NOMO-1 treated with DMSO at 0.1 percent for 48 hours (cell line): ENCODE measurements around the gene HOGA1.
A peak's percentile ranks its signal among the peaks of the same experiment; 100 is the strongest.
"Not testable (repeated sequence)": the region's sequence is repeated elsewhere in the genome, so short reads cannot be mapped to it uniquely, and the experiment has no call there.

ENCODE experiments used
- DNase-seq: peaks from one replicate; lab custom pipeline; 2025; ENCODE audit not compliant: unreplicated experiment; lab: John Stamatoyannopoulos, UW

HOGA1 gene

DNA sequence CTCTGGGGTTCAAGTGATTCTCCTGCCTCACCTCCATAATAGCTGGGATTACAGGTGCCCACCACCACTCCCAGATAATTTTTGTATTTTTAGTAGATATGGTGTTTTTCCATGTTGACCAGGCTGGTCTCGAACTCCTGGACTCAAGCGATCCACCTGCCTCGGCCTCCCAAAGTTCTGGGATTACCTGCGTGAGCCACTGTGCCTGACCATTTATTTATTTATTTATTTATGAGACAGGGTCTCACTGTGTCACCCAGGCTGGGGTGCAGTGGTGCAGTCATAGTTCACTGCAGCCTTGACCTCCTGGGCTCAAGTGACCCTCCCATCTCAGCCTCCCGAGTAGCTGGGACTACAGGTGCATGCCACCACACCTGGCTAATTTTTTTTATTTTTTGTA, 29.9 kb upstream of the HOGA1 start:
- DNase-seq = not testable (repeated sequence)

DNA sequence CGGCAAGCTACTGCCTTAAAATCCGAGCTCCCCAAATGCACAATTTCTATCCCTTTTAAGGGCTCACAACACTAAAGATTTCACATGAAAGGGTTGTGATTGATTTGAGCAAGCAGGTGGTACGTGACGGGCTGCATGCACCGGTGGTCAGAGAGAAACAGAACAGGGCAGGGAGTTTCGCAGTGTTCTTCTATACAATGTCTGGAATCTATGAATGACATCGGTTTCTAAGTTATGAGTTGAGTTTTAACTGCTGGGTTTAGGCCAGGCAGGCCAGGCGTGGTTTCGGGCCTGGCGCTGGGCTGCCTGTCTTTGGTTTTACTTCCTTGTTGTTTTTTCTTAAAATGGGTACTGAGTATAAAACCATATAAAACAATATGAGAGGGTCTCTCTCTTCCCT, 28.6 kb upstream of the HOGA1 start:
- not testable (repeated sequence) for DNase-seq

DNA sequence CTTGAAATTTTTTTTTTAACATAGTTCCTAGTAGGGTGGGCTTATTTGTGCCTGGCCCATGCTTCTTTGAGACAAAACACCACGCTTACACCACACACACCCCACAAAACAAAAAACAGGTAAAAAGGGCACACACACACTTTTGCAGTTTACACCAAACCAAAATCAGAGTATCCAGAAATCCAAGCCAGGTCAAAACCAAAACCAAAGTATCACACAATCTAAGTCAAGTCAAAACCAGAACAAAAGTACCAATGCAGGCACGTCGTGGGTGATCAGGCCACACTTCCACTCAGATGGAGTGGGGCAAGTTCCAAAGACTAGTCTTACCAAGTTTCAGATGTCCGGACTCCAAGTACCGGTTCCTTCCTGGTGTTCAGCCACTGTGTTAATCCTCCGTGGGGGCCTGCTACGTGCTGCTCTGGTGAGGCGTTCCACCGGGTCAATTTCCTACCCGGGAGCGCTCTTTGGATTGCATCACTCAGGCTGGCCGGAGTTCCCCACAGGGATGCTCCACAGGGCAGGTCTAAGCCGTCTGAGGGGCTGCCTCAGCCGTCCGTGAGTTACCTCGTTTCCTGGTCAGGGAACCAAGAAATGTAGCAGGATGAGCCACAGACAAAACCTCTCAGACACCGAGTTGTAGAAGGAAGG, 23.3 kb upstream of the HOGA1 start:
- not testable (repeated sequence) for DNase-seq

DNA sequence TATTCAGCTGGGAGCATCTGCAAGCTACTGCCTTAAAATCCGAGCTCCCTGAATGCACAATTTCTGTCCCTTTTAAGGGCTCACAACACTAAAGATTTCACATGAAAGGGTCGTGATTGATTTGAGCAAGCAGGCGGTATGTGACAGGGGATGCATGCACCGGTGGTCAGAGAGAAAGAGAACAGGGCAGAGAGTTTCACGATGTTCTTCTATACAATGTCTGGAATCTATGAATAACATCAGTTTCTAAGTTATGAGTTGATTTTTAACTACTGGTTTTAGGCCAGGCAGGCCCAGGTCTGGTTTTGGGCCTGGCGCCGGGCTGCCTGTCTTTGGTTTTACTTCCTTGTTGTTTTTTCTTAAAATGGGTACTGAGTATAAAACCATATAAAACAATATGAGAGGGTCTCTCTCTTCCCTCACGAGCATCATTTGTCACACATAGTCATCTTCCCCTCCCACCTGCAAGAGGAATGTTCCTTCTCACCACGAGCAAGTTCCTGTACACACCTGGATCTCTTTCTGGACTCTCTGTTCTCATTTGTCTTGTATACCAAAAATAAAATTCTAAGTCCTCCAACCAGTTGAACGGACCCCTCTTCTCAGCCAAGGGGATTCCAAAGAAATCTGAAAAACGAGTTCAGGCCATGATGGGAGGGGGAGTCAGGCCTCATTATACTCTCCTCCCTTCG, 22.7 kb upstream of the HOGA1 start:
- not testable (repeated sequence) for DNase-seq

DNA sequence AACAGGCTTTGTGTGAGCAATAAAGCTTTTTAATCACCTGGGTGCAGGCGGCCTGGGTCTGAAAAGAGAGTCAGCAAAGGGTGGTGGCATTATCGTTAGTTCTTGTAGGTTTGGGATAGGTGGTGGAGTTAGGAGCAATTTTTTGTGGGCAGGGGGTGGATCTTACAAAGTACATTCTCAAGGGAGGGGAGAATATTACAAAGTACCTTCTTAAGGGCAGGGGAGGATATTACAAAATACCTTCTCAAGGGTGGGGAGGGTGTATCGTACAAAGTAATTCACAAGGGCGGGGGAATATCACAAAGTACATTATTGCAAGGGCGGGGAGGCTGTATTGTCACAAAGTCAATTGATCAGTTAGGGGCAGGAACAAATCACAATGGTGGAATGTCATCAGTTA, 21.9 kb upstream of the HOGA1 start:
- DNase-seq = not testable (repeated sequence)

DNA sequence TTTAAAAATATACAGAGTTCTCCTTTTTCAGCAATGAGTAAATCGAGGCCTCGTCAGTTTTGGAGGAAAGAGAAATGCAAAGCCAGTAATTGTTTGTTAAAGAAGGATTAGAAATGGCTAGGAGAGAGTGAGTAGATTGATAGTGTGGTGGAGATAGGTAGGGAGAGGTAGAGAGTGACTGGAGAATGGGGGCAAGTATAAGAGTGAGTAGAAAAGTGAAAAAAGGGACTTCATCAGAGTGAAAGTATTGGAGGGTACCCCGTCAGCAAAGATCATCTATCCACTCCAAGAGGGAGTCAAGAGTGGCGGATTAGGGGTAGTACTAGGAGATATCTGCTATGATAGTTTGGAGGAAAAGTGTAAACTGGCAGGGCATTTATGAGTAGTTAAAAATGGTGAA, 20.9 kb upstream of the HOGA1 start:
- DNase-seq = no peak

DNA sequence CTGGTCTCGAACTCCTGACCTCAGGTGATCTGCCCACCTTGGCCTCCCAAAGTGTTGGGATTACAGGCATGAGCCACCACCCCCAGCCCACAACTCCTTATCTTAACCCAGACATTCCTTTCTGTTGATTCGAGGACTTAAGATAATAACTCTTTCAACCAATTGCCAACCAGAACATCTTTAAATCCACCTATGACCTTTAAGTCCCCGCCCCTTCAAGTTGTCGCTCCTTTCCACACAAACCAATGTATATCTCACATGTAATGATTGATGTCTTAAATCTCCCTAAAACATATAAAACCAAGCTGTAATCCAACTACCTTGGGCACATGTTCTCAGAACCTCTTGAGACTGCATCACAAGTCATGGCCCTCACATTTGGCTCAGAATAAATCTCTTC, 19.4 kb upstream of the HOGA1 start:
- DNase-seq = no peak

DNA sequence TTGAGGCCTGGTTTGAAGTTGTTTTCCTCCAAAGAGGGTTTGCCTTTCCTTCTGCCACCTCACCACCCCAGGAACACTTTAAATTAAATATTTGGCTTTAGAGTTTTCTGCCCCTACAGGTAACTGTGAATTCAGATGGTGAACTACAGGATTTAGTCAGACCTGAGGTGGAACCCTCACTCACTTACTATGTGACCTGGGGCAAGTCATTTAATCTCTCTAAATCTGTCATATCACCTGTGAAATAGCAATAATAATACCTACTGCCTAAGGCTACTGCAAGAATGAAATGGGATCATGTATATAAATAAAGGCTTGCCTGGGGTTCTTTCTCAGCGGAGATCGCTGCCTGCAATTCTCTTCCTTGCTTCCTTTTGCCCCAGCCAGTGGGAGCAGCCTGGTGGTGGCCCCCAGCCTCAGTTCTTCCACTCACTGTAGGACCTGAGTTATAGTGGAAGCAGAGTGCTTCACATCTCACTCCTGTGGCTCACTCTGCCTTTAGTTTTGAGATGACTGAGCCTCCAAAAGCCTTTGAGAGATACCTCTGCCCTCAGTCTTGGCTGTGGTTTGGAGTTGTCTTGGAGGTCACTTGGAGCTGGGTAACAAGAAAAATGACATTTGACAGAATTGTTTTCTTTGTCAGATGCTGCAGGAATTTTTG, 17.7 kb upstream of the HOGA1 start:
- no peak for DNase-seq

DNA sequence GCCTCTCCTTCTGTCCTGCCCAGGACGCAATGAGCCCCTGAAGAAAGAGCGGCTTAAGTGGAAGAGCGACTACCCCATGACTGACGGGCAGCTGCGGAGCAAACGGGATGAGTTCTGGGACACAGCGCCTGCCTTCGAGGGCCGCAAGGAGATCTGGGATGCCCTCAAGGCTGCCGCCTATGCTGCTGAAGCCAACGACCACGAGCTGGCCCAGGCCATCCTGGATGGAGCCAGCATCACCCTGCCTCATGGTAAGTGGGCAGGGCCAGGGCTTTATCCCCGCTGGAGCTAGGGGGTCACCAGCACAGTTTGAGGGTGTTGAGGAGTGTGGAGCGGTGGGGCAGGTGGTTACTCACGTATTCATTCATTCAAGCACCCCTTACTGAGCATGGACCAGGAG, 16.3 kb upstream of the HOGA1 start:
- DNase-seq = no peak

DNA sequence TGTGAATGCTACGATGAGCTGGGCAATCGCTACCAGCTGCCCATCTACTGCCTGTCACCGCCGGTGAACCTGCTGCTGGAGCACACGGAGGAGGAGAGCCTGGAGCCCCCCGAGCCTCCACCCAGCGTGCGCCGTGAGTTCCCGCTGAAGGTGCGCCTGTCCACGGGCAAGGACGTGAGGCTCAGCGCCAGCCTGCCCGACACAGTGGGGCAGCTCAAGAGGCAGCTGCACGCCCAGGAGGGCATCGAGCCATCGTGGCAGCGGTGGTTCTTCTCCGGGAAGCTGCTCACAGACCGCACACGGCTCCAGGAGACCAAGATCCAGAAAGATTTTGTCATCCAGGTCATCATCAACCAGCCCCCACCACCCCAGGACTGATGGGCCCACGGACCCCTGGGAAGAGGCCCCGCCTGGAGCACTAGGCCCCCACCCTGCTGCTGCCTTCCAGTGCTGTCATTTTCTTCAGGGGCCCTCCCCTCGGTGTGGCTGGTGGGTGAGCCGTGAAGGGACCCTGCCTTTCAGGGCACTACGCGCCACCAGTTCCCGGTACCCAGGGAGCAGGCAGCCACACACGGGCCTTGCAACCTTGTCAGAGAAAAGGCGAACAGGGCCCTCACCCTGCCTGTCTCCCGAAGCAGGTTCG, 13.9 kb upstream of the HOGA1 start:
- no peak for DNase-seq

DNA sequence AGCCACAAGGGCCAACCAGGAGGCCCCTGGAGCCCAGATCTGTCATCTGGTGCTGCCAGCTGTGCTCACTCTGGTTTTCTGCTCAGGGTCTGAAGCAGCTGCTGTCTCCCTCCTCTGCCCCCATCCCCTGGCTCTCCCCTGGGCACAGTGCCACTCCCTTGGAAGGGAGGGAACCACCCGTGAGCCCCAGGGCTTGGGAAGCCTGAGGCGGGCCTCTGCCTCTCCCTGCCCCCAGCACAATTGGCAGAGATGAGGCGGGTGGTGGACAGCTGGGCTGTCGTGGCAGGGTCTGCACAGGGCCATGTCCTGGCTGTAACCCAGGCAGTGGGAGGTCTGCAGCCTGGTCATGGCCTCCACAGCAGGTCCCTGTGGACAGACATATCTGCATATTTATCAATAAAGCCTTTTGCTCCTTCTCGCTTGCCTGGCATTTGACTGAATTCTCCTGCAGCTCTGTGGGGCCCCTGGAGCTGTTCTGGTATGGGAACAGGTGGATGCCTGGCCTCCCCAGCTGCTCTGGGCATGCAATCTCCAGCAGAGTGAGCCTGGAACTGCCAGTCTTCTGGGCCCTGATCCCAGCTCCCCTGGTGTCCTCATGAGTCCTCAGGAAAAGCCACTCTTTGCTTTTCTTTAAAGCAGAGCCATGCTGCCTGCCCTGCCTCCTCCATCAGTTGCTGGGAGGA, 13.3 kb upstream of the HOGA1 start:
- DNase-seq = no peak

DNA sequence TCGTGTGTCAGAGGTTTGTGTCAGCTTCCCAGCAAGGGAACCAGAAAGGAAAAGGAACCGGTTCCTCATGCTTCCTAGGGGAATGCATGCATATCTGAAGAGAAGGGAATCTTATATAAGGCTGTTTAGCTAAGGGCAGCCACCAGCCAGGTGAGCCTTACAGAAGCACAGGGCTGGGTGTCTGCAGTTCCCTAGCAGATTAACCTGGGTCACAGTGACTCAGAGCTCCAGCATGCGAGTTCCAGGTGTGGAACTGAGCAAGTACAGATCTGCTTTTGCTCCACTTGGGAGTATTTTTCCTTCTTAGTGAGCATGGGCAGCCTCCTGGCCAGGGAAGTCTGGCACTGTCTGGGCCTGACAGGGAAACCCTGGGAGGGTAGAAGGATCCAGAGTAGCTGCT, 12.6 kb upstream of the HOGA1 start:
- DNase-seq = no peak

DNA sequence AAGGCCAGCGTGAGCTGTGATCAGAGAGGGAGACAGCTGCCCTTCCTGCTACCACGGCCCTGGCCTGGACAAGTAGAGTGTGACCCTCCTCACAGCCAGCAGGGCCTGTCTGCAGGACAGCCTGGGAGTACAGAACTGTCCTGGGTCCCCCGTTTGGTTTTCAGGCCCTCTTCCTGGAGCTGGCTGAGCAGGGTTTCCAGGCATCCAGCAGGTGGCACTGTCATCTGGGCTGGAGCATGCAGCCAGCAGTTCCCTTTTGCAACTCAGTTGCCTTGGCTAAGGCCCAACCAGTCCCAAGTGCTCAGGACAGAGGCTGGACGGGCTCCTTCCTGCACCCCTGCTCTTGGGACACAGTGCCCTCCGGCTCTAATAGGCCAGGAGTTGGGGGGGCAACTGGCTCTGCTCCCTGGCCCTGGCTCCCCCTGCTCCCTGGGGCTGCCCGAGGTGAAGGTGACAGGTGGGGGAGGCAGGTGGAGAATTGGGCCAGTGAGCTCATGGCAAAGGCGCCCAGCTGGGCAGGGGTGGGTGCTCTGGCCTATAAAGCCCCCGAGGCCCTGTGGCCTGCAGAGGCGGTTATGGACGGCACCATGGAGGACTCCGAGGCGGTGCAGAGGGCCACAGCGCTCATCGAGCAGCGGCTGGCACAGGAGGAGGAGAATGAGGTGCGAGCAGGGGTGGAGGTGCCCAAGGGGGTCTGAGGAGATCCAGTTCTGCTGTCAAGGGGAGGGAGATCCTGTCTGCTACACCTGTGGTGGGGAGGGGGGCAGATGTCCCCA, 11.8 kb upstream of the HOGA1 start, which contains the start of gene ANKRD2:
TSS of gene ANKRD2 (plus strand) at position 566 of the 776 bp plus-strand sequence. CDS start at position 576, 10 bp downstream.
- DNase-seq = peak; percentile 61

DNA sequence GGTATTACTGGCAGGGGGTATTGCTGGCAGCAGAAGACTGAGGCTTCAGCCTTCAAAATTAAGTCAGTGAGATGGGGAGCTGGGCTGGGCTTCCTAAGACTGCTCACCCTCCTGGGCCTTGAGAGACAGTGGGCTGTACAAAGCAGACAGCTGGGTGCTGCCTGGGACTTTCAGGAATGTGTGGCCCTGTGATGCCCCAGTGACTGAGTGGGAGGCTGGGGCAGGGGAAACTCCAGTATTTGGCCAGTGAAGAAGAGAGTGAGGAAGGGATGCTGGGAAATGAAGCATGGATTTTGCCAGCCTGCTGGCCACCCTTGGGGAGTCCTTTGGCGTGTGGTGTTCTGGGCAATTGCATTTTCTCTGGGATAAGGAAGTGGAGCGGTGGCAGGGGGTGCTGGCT, 11.2 kb upstream of the HOGA1 start:
- DNase-seq = no peak

DNA sequence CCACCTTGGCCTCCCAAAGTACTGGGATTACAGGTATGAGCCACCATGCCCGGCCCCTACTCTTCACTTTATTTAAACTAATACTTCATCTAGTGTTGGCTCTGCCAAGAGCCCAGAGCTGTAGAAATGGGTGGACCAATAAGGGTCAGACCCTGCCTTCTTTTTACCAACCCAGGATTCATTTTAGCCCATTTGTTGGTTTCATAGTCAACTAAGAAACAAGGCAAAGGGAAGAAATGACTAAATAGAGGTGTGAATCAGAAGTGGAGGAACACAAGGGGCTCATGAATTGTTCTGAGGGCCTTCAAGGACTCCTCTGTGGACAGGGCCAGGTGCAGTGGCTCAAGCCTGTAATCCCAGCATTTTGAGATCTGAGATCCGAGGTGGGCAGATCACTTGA, 10.5 kb upstream of the HOGA1 start:
- DNase-seq = no peak

DNA sequence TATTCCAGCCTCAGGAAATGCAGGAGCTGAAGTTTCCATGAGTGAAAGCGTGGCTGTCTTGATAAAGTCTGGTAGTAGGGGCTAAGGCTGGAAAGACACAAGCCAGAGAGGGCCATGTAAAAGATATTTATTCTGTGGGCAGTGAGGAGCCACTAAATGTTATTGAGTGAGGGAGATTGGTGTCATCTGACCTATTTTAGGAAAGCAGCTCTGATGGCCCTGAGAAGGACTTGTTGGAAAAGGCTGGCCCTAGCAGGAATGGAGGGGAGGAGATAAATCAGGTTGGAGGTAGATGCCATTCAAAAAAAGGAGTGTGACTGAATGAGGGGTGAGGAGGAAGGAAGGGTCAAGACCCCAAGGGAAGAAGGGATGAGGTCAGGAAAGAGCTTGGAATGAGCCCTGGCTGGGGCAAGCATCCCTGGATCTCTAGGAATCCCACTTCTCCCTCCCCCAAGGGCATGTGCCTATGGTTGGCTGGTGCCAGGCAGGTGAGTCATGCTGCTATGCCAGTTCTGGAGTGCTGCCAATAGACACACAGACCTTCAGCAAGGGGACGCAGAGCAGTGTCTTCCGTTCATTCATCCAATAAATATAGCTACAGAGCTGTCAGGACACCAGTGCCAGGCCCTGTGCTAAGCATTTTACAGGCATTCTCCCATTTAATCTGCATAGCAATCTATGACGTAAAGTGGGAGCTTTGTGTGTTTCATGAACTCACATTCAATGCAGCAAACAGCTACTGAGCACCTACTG, 9.6 kb upstream of the HOGA1 start:
- DNase-seq = no peak

DNA sequence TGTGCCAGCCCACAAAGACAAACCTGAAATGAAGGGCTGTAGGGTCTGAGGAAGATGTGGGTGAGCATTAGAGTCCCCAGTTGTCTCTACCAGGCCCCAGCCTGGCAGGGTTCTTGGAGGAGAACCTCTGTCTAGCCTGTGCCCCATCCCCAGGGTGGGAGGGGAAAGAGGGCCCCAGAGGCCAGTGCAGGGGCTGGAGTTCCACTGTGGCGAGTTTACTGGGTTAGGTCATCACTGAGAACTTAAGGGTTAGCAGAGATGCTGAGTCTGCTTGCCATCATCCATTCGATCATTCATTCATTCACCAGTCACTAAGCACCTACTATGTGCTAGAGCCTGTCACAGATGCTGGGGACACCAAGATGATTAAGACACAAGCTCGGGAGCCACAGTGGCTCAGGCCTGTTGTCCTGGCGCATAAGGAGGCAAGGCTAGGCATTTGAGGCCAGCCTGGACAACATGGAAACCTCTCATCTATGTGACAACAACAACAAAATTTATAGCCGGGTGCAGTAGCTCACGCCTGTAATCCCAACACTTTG, 9.0 kb upstream of the HOGA1 start:
- DNase-seq = no peak

DNA sequence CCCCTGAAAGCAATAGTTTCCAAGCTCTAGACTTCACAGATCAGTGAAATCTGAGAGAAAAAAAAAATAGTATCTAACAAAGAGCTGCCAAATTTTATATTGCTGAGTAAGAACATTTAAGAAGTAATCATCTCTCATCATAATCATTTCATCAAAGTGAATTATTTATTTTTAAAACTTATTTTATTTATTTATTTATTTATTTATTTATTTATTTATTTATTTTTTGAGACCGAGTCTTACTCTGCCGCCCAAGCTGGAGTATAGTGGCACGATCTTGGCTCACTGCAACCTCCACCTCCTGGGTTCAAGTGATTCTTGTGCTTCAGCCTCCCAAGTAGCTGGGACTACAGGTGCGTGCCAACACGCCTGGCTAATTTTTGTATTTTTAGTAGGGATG, 7.7 kb upstream of the HOGA1 start:
- DNase-seq = not testable (repeated sequence)

DNA sequence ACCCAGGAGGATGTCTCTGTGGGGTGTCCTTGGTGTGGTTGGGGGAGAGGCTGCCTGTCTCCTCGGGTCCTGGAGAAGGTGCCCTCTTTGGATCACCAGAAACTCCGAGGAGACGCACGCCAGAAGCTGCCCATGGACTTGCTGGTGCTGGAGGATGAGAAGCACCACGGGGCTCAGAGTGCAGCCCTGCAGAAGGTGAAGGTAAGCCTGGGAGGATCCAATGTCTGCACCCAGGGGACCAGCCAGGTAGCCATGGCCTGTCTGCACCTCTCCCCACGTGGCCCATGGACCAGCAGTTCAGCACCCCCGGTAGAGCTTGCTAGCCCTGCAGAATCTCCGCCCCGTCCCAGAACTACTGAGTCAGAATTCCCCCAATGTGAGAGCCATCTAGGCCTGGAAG, 6.5 kb upstream of the HOGA1 start:
- DNase-seq = no peak
